ENCODE measurements around the gene TMEM42.

DNA sequence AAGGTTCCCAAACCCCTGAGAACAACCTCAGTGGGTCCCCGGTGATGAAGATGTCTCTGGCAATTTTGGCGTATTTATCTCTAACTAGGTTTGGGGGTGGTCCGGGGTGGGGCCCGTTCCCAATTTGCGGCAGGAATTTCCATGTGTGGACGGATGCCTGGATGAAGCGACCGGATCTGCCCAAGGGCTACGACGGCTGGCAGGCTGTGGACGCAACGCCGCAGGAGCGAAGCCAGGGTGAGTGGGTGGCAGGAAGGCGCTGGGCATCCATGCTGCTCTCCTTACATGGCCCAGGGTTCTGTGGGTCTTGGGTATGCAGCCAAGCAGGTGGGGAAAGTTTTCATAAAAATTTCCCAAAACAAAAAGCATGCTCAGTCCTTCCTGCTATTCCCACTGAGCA lies 42.0 kb downstream of the TMEM42 start:
- TF ChIP-seq, protein P1, sequence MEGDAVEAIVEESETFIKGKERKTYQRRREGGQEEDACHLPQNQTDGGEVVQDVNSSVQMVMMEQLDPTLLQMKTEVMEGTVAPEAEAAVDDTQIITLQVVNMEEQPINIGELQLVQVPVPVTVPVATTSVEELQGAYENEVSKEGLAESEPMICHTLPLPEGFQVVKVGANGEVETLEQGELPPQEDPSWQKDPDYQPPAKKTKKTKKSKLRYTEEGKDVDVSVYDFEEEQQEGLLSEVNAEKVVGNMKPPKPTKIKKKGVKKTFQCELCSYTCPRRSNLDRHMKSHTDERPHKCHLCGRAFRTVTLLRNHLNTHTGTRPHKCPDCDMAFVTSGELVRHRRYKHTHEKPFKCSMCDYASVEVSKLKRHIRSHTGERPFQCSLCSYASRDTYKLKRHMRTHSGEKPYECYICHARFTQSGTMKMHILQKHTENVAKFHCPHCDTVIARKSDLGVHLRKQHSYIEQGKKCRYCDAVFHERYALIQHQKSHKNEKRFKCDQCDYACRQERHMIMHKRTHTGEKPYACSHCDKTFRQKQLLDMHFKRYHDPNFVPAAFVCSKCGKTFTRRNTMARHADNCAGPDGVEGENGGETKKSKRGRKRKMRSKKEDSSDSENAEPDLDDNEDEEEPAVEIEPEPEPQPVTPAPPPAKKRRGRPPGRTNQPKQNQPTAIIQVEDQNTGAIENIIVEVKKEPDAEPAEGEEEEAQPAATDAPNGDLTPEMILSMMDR (IDR thresholded peaks at IDR 0.05), result no peak
- TF ChIP-seq POLR2A (IDR thresholded peaks at IDR 0.05) (no peak), POLR2AphosphoS5 (IDR thresholded peaks at IDR 0.05) (no peak)

Data from breast epithelium (tissue), 3 donors.